Measurements from ENCODE around the gene ANKRD17.
A peak's percentile ranks its signal among the peaks of the same experiment; 100 is the strongest.

The ANKRD17 gene

GRCh38 chr4:73129319-73129718 is 129.3 kb downstream of the ANKRD17 start:
- in situ Hi-C loops (cut with HindIII; ENCODE audit: low pct_unique_long_range_greater_than_20kb, low sequenced_read_pairs), result no loop called here
- no peak for DNase-seq (ENCODE audit: low read depth in 1 of 2, low spot score in 1 of 2)
- no peak for TF ChIP-seq JUND (IDR thresholded peaks at IDR 0.05; ENCODE audit: low read depth)

- peak in 1 of 2 experiments; percentile 44 for DNase-seq (ENCODE audit: low read depth in 1 of 2, low spot score in 1 of 2)
- no peak for TF ChIP-seq JUND (IDR thresholded peaks at IDR 0.05; ENCODE audit: low read depth)
- in situ Hi-C loops (cut with HindIII; ENCODE audit: low pct_unique_long_range_greater_than_20kb, low sequenced_read_pairs), result no loop called here
Observed at GRCh38 chr4:73127839-73128453, 130.7 kb downstream of the ANKRD17 start.

- no peak for TF ChIP-seq JUND (IDR thresholded peaks at IDR 0.05; ENCODE audit: low read depth)
- in situ Hi-C loops (cut with HindIII; ENCODE audit: low pct_unique_long_range_greater_than_20kb, low sequenced_read_pairs), result no loop called here
- no peak for DNase-seq (ENCODE audit: low read depth in 1 of 2, low spot score in 1 of 2)
Observed at GRCh38 chr4:73109493-73109892, 149.1 kb downstream of the ANKRD17 start.

GRCh38 chr4:73104695-73105094 is 153.9 kb downstream of the ANKRD17 start:
- DNase-seq (ENCODE audit: low read depth in 1 of 2, low spot score in 1 of 2), result no peak
- TF ChIP-seq JUND (IDR thresholded peaks at IDR 0.05; ENCODE audit: low read depth), result no peak
- in situ Hi-C loops (cut with HindIII; ENCODE audit: low pct_unique_long_range_greater_than_20kb, low sequenced_read_pairs), result no loop called here

- no peak for TF ChIP-seq JUND (IDR thresholded peaks at IDR 0.05; ENCODE audit: low read depth)
- DNase-seq (ENCODE audit: low read depth in 1 of 2, low spot score in 1 of 2), result no peak
- in situ Hi-C loops (cut with HindIII; ENCODE audit: low pct_unique_long_range_greater_than_20kb, low sequenced_read_pairs), result no loop called here
Observed at GRCh38 chr4:73103799-73104503, 154.6 kb downstream of the ANKRD17 start.

- TF ChIP-seq JUND (IDR thresholded peaks at IDR 0.05; ENCODE audit: low read depth), result no peak
- in situ Hi-C loops (cut with HindIII; ENCODE audit: low pct_unique_long_range_greater_than_20kb, low sequenced_read_pairs), result no loop called here
- no peak for DNase-seq (ENCODE audit: low read depth in 1 of 2, low spot score in 1 of 2)
Observed at GRCh38 chr4:73099143-73099542, 159.5 kb downstream of the ANKRD17 start.

GRCh38 chr4:73098713-73099112 is 159.9 kb downstream of the ANKRD17 start:
- in situ Hi-C loops (cut with HindIII; ENCODE audit: low pct_unique_long_range_greater_than_20kb, low sequenced_read_pairs), result no loop called here
- no peak for DNase-seq (ENCODE audit: low read depth in 1 of 2, low spot score in 1 of 2)
- no peak for TF ChIP-seq JUND (IDR thresholded peaks at IDR 0.05; ENCODE audit: low read depth)

- no peak for TF ChIP-seq JUND (IDR thresholded peaks at IDR 0.05; ENCODE audit: low read depth)
- no peak for DNase-seq (ENCODE audit: low read depth in 1 of 2, low spot score in 1 of 2)
- in situ Hi-C loops (cut with HindIII; ENCODE audit: low pct_unique_long_range_greater_than_20kb, low sequenced_read_pairs), result no loop called here
Observed at GRCh38 chr4:73098016-73098415, 160.6 kb downstream of the ANKRD17 start.

GRCh38 chr4:73092868-73093267 is 165.7 kb downstream of the ANKRD17 start:
- no peak for DNase-seq (ENCODE audit: low read depth in 1 of 2, low spot score in 1 of 2)
- in situ Hi-C loops (cut with HindIII; ENCODE audit: low pct_unique_long_range_greater_than_20kb, low sequenced_read_pairs), result no loop called here
- TF ChIP-seq JUND (IDR thresholded peaks at IDR 0.05; ENCODE audit: low read depth), result no peak

GRCh38 chr4:73090738-73091137 is 167.9 kb downstream of the ANKRD17 start:
- no peak for DNase-seq (ENCODE audit: low read depth in 1 of 2, low spot score in 1 of 2)
- no peak for TF ChIP-seq JUND (IDR thresholded peaks at IDR 0.05; ENCODE audit: low read depth)
- in situ Hi-C loops (cut with HindIII; ENCODE audit: low pct_unique_long_range_greater_than_20kb, low sequenced_read_pairs), result no loop called here

- in situ Hi-C loops (cut with HindIII; ENCODE audit: low pct_unique_long_range_greater_than_20kb, low sequenced_read_pairs), result no loop called here
- TF ChIP-seq JUND (IDR thresholded peaks at IDR 0.05; ENCODE audit: low read depth), result no peak
- DNase-seq (ENCODE audit: low read depth in 1 of 2, low spot score in 1 of 2), result no peak
Observed at GRCh38 chr4:73087871-73088270, 170.7 kb downstream of the ANKRD17 start.

GRCh38 chr4:73086095-73086868 is 172.3 kb downstream of the ANKRD17 start:
- in situ Hi-C loops (cut with HindIII; ENCODE audit: low pct_unique_long_range_greater_than_20kb, low sequenced_read_pairs), result no loop called here
- TF ChIP-seq JUND (IDR thresholded peaks at IDR 0.05; ENCODE audit: low read depth), result no peak
- no peak for DNase-seq (ENCODE audit: low read depth in 1 of 2, low spot score in 1 of 2)

GRCh38 chr4:73080789-73081188 is 177.8 kb downstream of the ANKRD17 start:
- DNase-seq (ENCODE audit: low read depth in 1 of 2, low spot score in 1 of 2), result no peak
- in situ Hi-C loops (cut with HindIII; ENCODE audit: low pct_unique_long_range_greater_than_20kb, low sequenced_read_pairs), result no loop called here
- no peak for TF ChIP-seq JUND (IDR thresholded peaks at IDR 0.05; ENCODE audit: low read depth)
